H9 (cell line): ENCODE data around the gene DAPK1. TPM values are rescaled to one million over a fixed set of nuclear protein-coding genes. Genes with fewer than 3 reads are reported as not detected.

Source experiments
- DNase-seq: peaks from one replicate; pipeline ENCODE4 v3.0.0-alpha.2; 2017
- H2AFZ ChIP-seq: one replicate; pipeline ENCODE4 v1.6.1; 2013; ENCODE audit warnings: mild to moderate bottlenecking, low read length, control low read depth, moderate library complexity
- H2AK5ac ChIP-seq: 2 replicates; pipeline ENCODE4 v1.6.1; 2013; ENCODE audit warnings: low read length, control low read depth, mixed read lengths; ENCODE audit not compliant: insufficient read length
- H2BK120ac ChIP-seq: one replicate; pipeline ENCODE4 v1.6.1; 2013; ENCODE audit warnings: low read depth, mild to moderate bottlenecking, low read length, control low read depth, inconsistent platforms; ENCODE audit not compliant: poor library complexity, severe bottlenecking
- H2BK12ac ChIP-seq: 2 replicates; pipeline ENCODE4 v1.6.1; 2013; ENCODE audit warnings: low read length, control low read depth, mixed read lengths, low read depth; ENCODE audit not compliant: insufficient read length
- H2BK15ac ChIP-seq: 2 replicates; pipeline ENCODE4 v1.6.1; 2013; ENCODE audit warnings: low read depth, low read length, control low read depth
- H2BK20ac ChIP-seq: one replicate; pipeline ENCODE4 v1.6.1; 2013; ENCODE audit warnings: low read depth, mild to moderate bottlenecking, low read length, control low read depth, inconsistent platforms; ENCODE audit not compliant: poor library complexity, severe bottlenecking
- H2BK5ac ChIP-seq: 2 replicates; pipeline ENCODE4 v1.6.1; 2013; ENCODE audit warnings: low read length, control low read depth, mixed read lengths; ENCODE audit not compliant: insufficient read length
- H3K14ac ChIP-seq: 2 replicates; pipeline ENCODE4 v1.6.1; 2013; ENCODE audit warnings: low read length, control low read depth; ENCODE audit not compliant: insufficient read depth
- H3K18ac ChIP-seq: 2 replicates; pipeline ENCODE4 v1.6.1; 2013; ENCODE audit warnings: low read depth, mild to moderate bottlenecking, mixed read lengths, low read length, control low read depth; ENCODE audit not compliant: insufficient read length
- H3K23ac ChIP-seq: 2 replicates; pipeline ENCODE4 v1.6.1; 2013; ENCODE audit warnings: low read length, control low read depth, mixed read lengths, low read depth; ENCODE audit not compliant: insufficient read length
- H3K23me2 ChIP-seq: 2 replicates; pipeline ENCODE4 v1.6.1; 2013; ENCODE audit warnings: low read depth, mild to moderate bottlenecking, mixed read lengths, low read length, control low read depth; ENCODE audit not compliant: insufficient read length, poor library complexity, severe bottlenecking
- H3K27ac ChIP-seq: 2 replicates; pipeline ENCODE4 v1.5.1; 2013; ENCODE audit warnings: low read length, control low read depth, mixed read lengths, low read depth; ENCODE audit not compliant: insufficient read length
- H3K27me3 ChIP-seq: 2 replicates; pipeline ENCODE4 v1.6.1; 2013; ENCODE audit warnings: low read length, control low read depth, inconsistent platforms; ENCODE audit not compliant: insufficient read depth
- H3K4ac ChIP-seq: 2 replicates; pipeline ENCODE4 v1.6.1; 2013; ENCODE audit warnings: low read depth, mild to moderate bottlenecking, control low read depth, inconsistent platforms, low read length, moderate library complexity
- H3K4me1 ChIP-seq: 2 replicates; pipeline ENCODE4 v1.6.1; 2013; ENCODE audit warnings: low read length, control low read depth, inconsistent platforms; ENCODE audit not compliant: insufficient read depth
- H3K4me2 ChIP-seq: 2 replicates; pipeline ENCODE4 v1.6.1; 2013; ENCODE audit warnings: low read length, control low read depth, mixed read lengths; ENCODE audit not compliant: insufficient read length, insufficient read depth
- H3K56ac ChIP-seq: 2 replicates; pipeline ENCODE4 v1.6.1; 2013; ENCODE audit warnings: low read depth, mild to moderate bottlenecking, mixed read lengths, low read length, control low read depth; ENCODE audit not compliant: insufficient read length
- H3K79me1 ChIP-seq: 2 replicates; pipeline ENCODE4 v1.6.1; 2013; ENCODE audit warnings: low read depth, mild to moderate bottlenecking, moderate library complexity, low read length, control low read depth, inconsistent platforms; ENCODE audit not compliant: insufficient read depth, poor library complexity, severe bottlenecking
- H3K79me2 ChIP-seq: 2 replicates; pipeline ENCODE4 v1.6.1; 2013; ENCODE audit warnings: low read length, control low read depth, inconsistent platforms; ENCODE audit not compliant: insufficient read depth
- H3K9ac ChIP-seq: 2 replicates; pipeline ENCODE4 v1.6.1; 2013; ENCODE audit warnings: low read length, control low read depth, mixed read lengths; ENCODE audit not compliant: insufficient read length; ENCODE audit errors: extremely low read depth
- H3K9me3 ChIP-seq: one replicate; pipeline ENCODE4 v1.6.1; 2013; ENCODE audit warnings: low read depth, low read length, inconsistent platforms; ENCODE audit not compliant: control insufficient read depth
- H3T11ph ChIP-seq: one replicate; pipeline ENCODE4 v1.6.1; 2013; ENCODE audit warnings: mild to moderate bottlenecking, low read length, control low read depth, inconsistent platforms
- H4K20me1 ChIP-seq: one replicate; pipeline ENCODE4 v1.6.1; 2013; ENCODE audit not compliant: control insufficient read depth, insufficient read length, insufficient read depth
- H4K5ac ChIP-seq: 2 replicates; pipeline ENCODE4 v1.6.1; 2013; ENCODE audit warnings: low read depth, mild to moderate bottlenecking, mixed read lengths, low read length, control low read depth; ENCODE audit not compliant: insufficient read length
- H4K8ac ChIP-seq: replicated peaks from 2 replicates; pipeline ENCODE4 v1.6.1; 2013; ENCODE audit warnings: low read length, control low read depth, mixed read lengths, low read depth; ENCODE audit not compliant: insufficient read length
- H4K91ac ChIP-seq: 2 replicates; pipeline ENCODE4 v1.6.1; 2013; ENCODE audit warnings: low read depth, mild to moderate bottlenecking, moderate library complexity, mixed read lengths, low read length, control low read depth; ENCODE audit not compliant: insufficient read length
- H3K27ac Mint-ChIP-seq, 3 experiments: 2 replicates in 2 of 3; 3 replicates in 1 of 3; pipeline ENCODE4 v1.8.0; 2020 to 2021; ENCODE audit warnings: mixed read lengths in 3 of 3, mild to moderate bottlenecking in 1 of 3, moderate library complexity in 1 of 3
- H3K27me3 Mint-ChIP-seq: 2 replicates; pipeline ENCODE4 v1.8.0; 2021; ENCODE audit warnings: low read depth, mild to moderate bottlenecking, moderate library complexity, mixed read lengths
- H3K36me3 Mint-ChIP-seq, 3 experiments: 2 replicates in 2 of 3; 3 replicates in 1 of 3; pipeline ENCODE4 v1.8.0; 2020 to 2021; ENCODE audit warnings: low read depth in 3 of 3, mixed read lengths in 3 of 3; ENCODE audit not compliant: insufficient read depth in 1 of 3
- H3K4me1 Mint-ChIP-seq, 2 experiments: 2 replicates each; pipeline ENCODE4 v1.8.0; 2020; ENCODE audit warnings: mixed read lengths in 2 of 2
- H3K4me3 Mint-ChIP-seq, 2 experiments: 2 replicates in 1 of 2; 3 replicates in 1 of 2; pipeline ENCODE4 v1.8.0; 2020 to 2021; ENCODE audit warnings: mild to moderate bottlenecking in 2 of 2, mixed read lengths in 2 of 2, moderate library complexity in 1 of 2
- H3K9me3 Mint-ChIP-seq, 2 experiments: 2 replicates in 1 of 2; 3 replicates in 1 of 2; pipeline ENCODE4 v1.8.0; 2020; ENCODE audit warnings: mild to moderate bottlenecking in 2 of 2, mixed read lengths in 2 of 2, moderate library complexity in 1 of 2
- CTCF ChIP-seq: fragments of 200-600 bp; sonication (generic); conservative IDR thresholded peaks from 3 replicates; pipeline ENCODE4 v1.8.0; 2021; ENCODE audit warnings: antibody characterized with exemption, mild to moderate bottlenecking
- WGBS: extraction: QIAGEN DNeasy Blood & Tissue Kit; methylation state at CpG from one replicate; pipeline ENCODE4 v1.1.7; 2013; ENCODE audit warnings: missing lambda C conversion rate, low lambda C conversion rate, mixed read lengths; ENCODE audit not compliant: insufficient read length; ENCODE audit errors: extremely low coverage; 5-methylcytosine and 5-hydroxymethylcytosine counted together
- total RNA-seq: library from RNA; stranded (reverse); gene quantifications from 2 replicates; pipeline ENCODE4 v1.2.1, GENCODE V29; 2021

The DAPK1 gene
- total RNA-seq, 1 experiment from 2014 or later = 79.4 TPM

DNA sequence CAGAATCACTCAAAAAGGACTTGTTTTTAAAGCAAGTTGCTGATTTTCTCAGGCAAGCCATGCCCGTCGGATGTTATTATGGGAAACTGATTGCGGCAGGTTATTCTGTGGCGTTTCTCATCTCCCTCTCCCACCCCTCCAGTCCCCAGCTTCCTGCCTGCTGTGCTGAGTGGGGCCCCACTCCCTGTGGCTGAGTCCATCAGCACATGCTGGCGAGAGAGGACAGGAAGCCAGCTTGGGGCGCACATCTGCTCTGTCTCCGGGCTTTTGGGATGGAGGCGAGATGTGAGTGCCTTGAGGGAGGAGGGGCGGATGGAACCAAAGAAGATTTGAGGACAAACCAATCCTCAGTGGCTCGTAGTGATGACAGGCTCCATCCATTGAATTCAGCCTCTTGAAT lies 108.0 kb downstream of the DAPK1 start:
- H2BK5ac ChIP-seq = no peak overlapping the region
- no peak overlapping the region for H4K8ac ChIP-seq
- H3K23me2 ChIP-seq = no peaks in the 10 kb centered on the region
- H3K9me3 ChIP-seq = no peaks in the 10 kb centered on the region
- H3K79me1 ChIP-seq = no peaks in the 10 kb centered on the region
- no peak for TF ChIP-seq CTCF
- H2BK12ac ChIP-seq = no peak overlapping the region
- H3K23ac ChIP-seq = no peak overlapping the region
- H3K14ac ChIP-seq = no peak overlapping the region
- H3K18ac ChIP-seq = no peak overlapping the region
- no peak overlapping the region for H3K27ac ChIP-seq
- no peaks in the 10 kb centered on the region for H3K27me3 ChIP-seq
- DNase-seq = no peak
- no CpG with 5 or more reads among the region's 10 CpGs for WGBS
- H3K4ac ChIP-seq = no peak overlapping the region
- no peak overlapping the region for H3T11ph ChIP-seq
- H4K5ac ChIP-seq = no peak overlapping the region
- H3K4me2 ChIP-seq = no peak overlapping the region
- H4K91ac ChIP-seq = no peak overlapping the region
- peaks cover 2% of the 10 kb centered on the region for H3K4me1 ChIP-seq
- no peaks in the 10 kb centered on the region; the same call in 1 of the 2 replicates for H3K79me2 ChIP-seq
- no peak overlapping the region for H3K9ac ChIP-seq
- Mint-ChIP-seq H3K4me3 (no peak overlapping the region), H3K9me3 (no peaks in the 10 kb centered on the region), H3K27ac (no peak overlapping the region; a peak in 1 of 7 replicates), H3K36me3 (peaks cover 33 to 39% (median 35%) of the 10 kb centered on the region in 3 experiments; a peak in 6 of 7 replicates), H3K27me3 (no peaks in the 10 kb centered on the region), H3K4me1 (peaks cover 55 to 56% of the 10 kb centered on the region in 2 experiments)
- no peak overlapping the region for H2BK20ac ChIP-seq
- H2AFZ ChIP-seq = no peak overlapping the region
- no peak overlapping the region for H2AK5ac ChIP-seq
- H2BK120ac ChIP-seq = no peak overlapping the region
- H2BK15ac ChIP-seq = no peak overlapping the region
- H3K56ac ChIP-seq = no peak overlapping the region
- H4K20me1 ChIP-seq = no peaks in the 10 kb centered on the region
